ENCODE results near the gene CROCC2.

- TF ChIP-seq ZIC2 (tag by site-specific recombination; IDR thresholded peaks at IDR 0.05) (no peak), ZNF274 (IDR thresholded peaks at IDR 0.05; ENCODE audit: low read length) (no peak), ZNF274 (tag by site-specific recombination; IDR thresholded peaks at IDR 0.05; ENCODE audit: borderline replicate concordance) (no peak), GLI2 (tag by site-specific recombination; IDR thresholded peaks at IDR 0.05; ENCODE audit: borderline replicate concordance, low read depth) (no peak), CTCF (tag by site-specific recombination; IDR thresholded peaks at IDR 0.05) (no peak)
Observed at GRCh38 chr2:241014764-241015163, 108.6 kb downstream of the CROCC2 start.
